Small intestine (tissue), 7 donors: ENCODE measurements around the gene SLC22A14. TPM values are rescaled to one million over a fixed set of nuclear protein-coding genes. Genes with fewer than 3 reads are reported as not detected.

Experiments used
- DNase-seq, 2 donors: peaks; one replicate each; pipeline versions ENCODE4 v3.0.0 to v3.0.0-alpha.2; 2013
- FAIRE-seq: peaks from 2 replicates; lab custom pipeline; 2012; peaks lifted over from hg19 to GRCh38; lab: Jason Lieb, UNC
- H3K27ac ChIP-seq, 3 donors: one replicate each; pipeline ENCODE4 v1.5.1; 2013; ENCODE audit warnings: low read length in 2 of 3, mild to moderate bottlenecking in 2 of 3, control low read depth in 1 of 3, inconsistent platforms in 1 of 3, low read depth in 1 of 3, moderate library complexity in 1 of 3
- H3K27me3 ChIP-seq, 3 donors: one replicate each; pipeline ENCODE4 v1.6.1; 2013; ENCODE audit warnings: low read length in 3 of 3, inconsistent platforms in 1 of 3; ENCODE audit not compliant: control insufficient read depth in 3 of 3, insufficient read depth in 3 of 3
- H3K36me3 ChIP-seq, 3 donors: one replicate each; pipeline ENCODE4 v1.6.1; 2013; ENCODE audit warnings: low read length in 3 of 3, inconsistent platforms in 1 of 3, low read depth in 1 of 3, mild to moderate bottlenecking in 1 of 3, moderate library complexity in 1 of 3; ENCODE audit not compliant: control insufficient read depth in 3 of 3, insufficient read depth in 2 of 3
- H3K4me1 ChIP-seq, 3 donors: one replicate each; pipeline ENCODE4 v1.6.1; 2013; ENCODE audit warnings: low read length in 2 of 3, inconsistent platforms in 1 of 3, low read depth in 1 of 3, mild to moderate bottlenecking in 1 of 3, moderate library complexity in 1 of 3; ENCODE audit not compliant: control insufficient read depth in 3 of 3, insufficient read depth in 2 of 3
- H3K4me3 ChIP-seq, 3 donors: one replicate each; pipeline ENCODE4 v1.5.1; 2013; ENCODE audit warnings: low read length in 3 of 3, control low read depth in 1 of 3, inconsistent platforms in 1 of 3, low read depth in 1 of 3, mild to moderate bottlenecking in 1 of 3, moderate library complexity in 1 of 3
- H3K9me3 ChIP-seq, 2 donors: one replicate each; pipeline ENCODE4 v1.6.1; 2013; ENCODE audit warnings: low read depth in 1 of 2, low read length in 1 of 2; ENCODE audit not compliant: control insufficient read depth in 2 of 2, insufficient read depth in 1 of 2
- WGBS, 3 donors: extraction: QIAGEN DNeasy Blood & Tissue Kit; methylation state at CpG; one replicate each; pipeline ENCODE4 v1.1.7; 2013; 5-methylcytosine and 5-hydroxymethylcytosine counted together
- polyA plus RNA-seq, 4 donors: library from polyadenylated mRNA; stranded (reverse) in 3 of 4; unstranded in 1 of 4; fragments of 200-250 nt in 3 of 4; fragments of 120-200 nt in 1 of 4; gene quantifications; one replicate each; pipeline versions ENCODE4 v1.2.1 to v1.2.3, GENCODE V29; 2013
- donor health status: healthy with polysubstance abuse.
- donor health status: control.
- donor health status: control.
- donor health status: Bipolar disorder and iron deficiency.
- donor health status: healthy.

SLC22A14 gene
- polyA plus RNA-seq, 4 donors, result 0.04 to 0.27 (median 0.09) TPM; not detected in 1

GRCh38 chr3:38265604-38266307, 16.3 kb upstream of the SLC22A14 start, which contains the start of gene SLC22A13:
SLC22A13 (plus strand) TSS chr3:38265812; CDS start chr3:38265861, 49 bp downstream.
- FAIRE-seq (no peak), DNase-seq (no peak)
- no peaks in the 10 kb centered on the region for H3K4me1 ChIP-seq
- 90 to 95% (median 94%) methylated on average over 9 of the region's 9 CpGs for WGBS, 3 donors
- H3K36me3 ChIP-seq, result peaks cover 0 to 2% (median 0%) of the 10 kb centered on the region in 3 donors
- H3K4me3 ChIP-seq, result no peak within 1 kb of the TSS
- H3K27ac ChIP-seq, result no peak within 1 kb of the TSS
- no peaks in the 10 kb centered on the region for H3K27me3 ChIP-seq
- H3K9me3 ChIP-seq, result no peaks in the 10 kb centered on the region

GRCh38 chr3:38266810-38267209, 15.3 kb upstream of the SLC22A14 start:
- FAIRE-seq (no peak), DNase-seq (no peak)
- H3K9me3 ChIP-seq, result no peaks in the 10 kb centered on the region
- H3K4me1 ChIP-seq, result no peaks in the 10 kb centered on the region
- no peaks in the 10 kb centered on the region for H3K36me3 ChIP-seq
- no peak overlapping the region for H3K27ac ChIP-seq
- no peaks in the 10 kb centered on the region for H3K27me3 ChIP-seq
- H3K4me3 ChIP-seq, result no peak overlapping the region
- WGBS, 3 donors, result 77 to 96% (median 88%) methylated on average over 1 of the region's 1 CpG

GRCh38 chr3:38267662-38268061, 14.4 kb upstream of the SLC22A14 start:
- H3K9me3 ChIP-seq, result no peaks in the 10 kb centered on the region
- no peaks in the 10 kb centered on the region for H3K4me1 ChIP-seq
- no peak overlapping the region for H3K27ac ChIP-seq
- H3K4me3 ChIP-seq, result no peak overlapping the region
- WGBS, 3 donors, result 73 to 93% (median 90%) methylated on average over 2 of the region's 2 CpGs
- no peak for FAIRE-seq
- H3K27me3 ChIP-seq, result no peaks in the 10 kb centered on the region
- no peak for DNase-seq
- H3K36me3 ChIP-seq, result no peaks in the 10 kb centered on the region

- WGBS, 3 donors, result 66 to 85% (median 80%) methylated on average over 5 of the region's 5 CpGs
- Histone ChIP-seq H3K27ac (no peak overlapping the region), H3K36me3 (no peaks in the 10 kb centered on the region), H3K9me3 (no peaks in the 10 kb centered on the region), H3K4me3 (no peak overlapping the region), H3K4me1 (no peaks in the 10 kb centered on the region), H3K27me3 (no peaks in the 10 kb centered on the region)
- FAIRE-seq (no peak), DNase-seq (no peak)
Observed at GRCh38 chr3:38268087-38268486, 14.0 kb upstream of the SLC22A14 start.

GRCh38 chr3:38268522-38268921, 13.6 kb upstream of the SLC22A14 start:
- H3K27ac ChIP-seq, result no peak overlapping the region
- DNase-seq (no peak), FAIRE-seq (no peak)
- no peak overlapping the region for H3K4me3 ChIP-seq
- no peaks in the 10 kb centered on the region for H3K9me3 ChIP-seq
- WGBS, 3 donors, result 44 to 63% (median 58%) methylated on average over 1 of the region's 1 CpG
- no peaks in the 10 kb centered on the region for H3K27me3 ChIP-seq
- H3K4me1 ChIP-seq, result no peaks in the 10 kb centered on the region
- no peaks in the 10 kb centered on the region for H3K36me3 ChIP-seq

- FAIRE-seq, result no peak
Observed at GRCh38 chr3:38270606-38271005, 11.5 kb upstream of the SLC22A14 start.

GRCh38 chr3:38271553-38271952, 10.5 kb upstream of the SLC22A14 start:
- Histone ChIP-seq H3K4me1 (no peaks in the 10 kb centered on the region), H3K36me3 (peaks cover 0 to 19% (median 0%) of the 10 kb centered on the region in 3 donors), H3K9me3 (no peaks in the 10 kb centered on the region), H3K27ac (no peak overlapping the region), H3K27me3 (no peaks in the 10 kb centered on the region), H3K4me3 (no peak overlapping the region)
- no peak for FAIRE-seq
- 92 to 93% (median 92%) methylated on average over 5 of the region's 5 CpGs for WGBS, 3 donors
- DNase-seq, result no peak

More at GRCh38 chr3:38270606-38271005, 11.5 kb upstream of the SLC22A14 start:
- Histone ChIP-seq H3K4me1 (no peaks in the 10 kb centered on the region), H3K36me3 (peaks cover 0 to 13% (median 0%) of the 10 kb centered on the region in 3 donors), H3K4me3 (no peak overlapping the region), H3K27me3 (no peaks in the 10 kb centered on the region), H3K27ac (no peak overlapping the region), H3K9me3 (no peaks in the 10 kb centered on the region)
- DNase-seq, result no peak
- WGBS, 3 donors, result 81 to 98% (median 96%) methylated on average over 3 of the region's 3 CpGs

- WGBS, 3 donors, result 92 to 96% (median 93%) methylated on average over 21 of the region's 21 CpGs
Observed at GRCh38 chr3:38274864-38275649, 7.0 kb upstream of the SLC22A14 start.

More at GRCh38 chr3:38274864-38275649, 7.0 kb upstream of the SLC22A14 start:
- Histone ChIP-seq H3K36me3 (peaks cover 0 to 23% (median 0%) of the 10 kb centered on the region in 3 donors), H3K27ac (no peak overlapping the region), H3K9me3 (no peaks in the 10 kb centered on the region), H3K4me3 (no peak overlapping the region), H3K27me3 (no peaks in the 10 kb centered on the region), H3K4me1 (no peaks in the 10 kb centered on the region)
- FAIRE-seq (no peak), DNase-seq (no peak)
